GM19238 (cell line): ENCODE measurements around the gene VPS54.
A peak's percentile ranks its signal among the peaks of the same experiment; 100 is the strongest.

Experiments
- DNase-seq: peaks from one replicate; pipeline ENCODE4 v3.0.0; 2011; ENCODE audit warnings: low spot score; ENCODE audit not compliant: insufficient read length

The VPS54 gene

GRCh38 chr2:63926815-63927214, 92.4 kb downstream of the VPS54 start:
- no peak for DNase-seq

GRCh38 chr2:63914311-63914710, 104.9 kb downstream of the VPS54 start:
- DNase-seq, result no peak

GRCh38 chr2:63903003-63903402, 116.2 kb downstream of the VPS54 start:
- DNase-seq, result peak; percentile 3

DNA sequence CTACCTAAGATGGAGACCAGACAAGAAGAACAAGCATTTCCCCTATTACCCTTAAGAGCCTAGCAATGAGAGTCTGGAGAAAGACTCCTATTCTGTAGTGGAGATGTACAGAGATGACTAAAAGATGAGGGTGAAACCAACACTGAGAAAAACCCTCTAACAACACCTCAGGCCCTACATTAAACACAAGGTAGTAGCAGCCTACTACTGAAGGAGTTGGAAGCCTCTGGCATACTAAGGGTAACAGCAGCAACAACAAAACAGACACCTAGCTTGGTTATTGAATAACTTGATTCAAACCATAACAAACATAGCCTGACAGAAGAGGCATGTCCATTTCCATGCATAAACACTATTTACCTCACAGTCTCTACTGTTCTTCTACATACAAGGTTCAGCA, 117.1 kb downstream of the VPS54 start:
- DNase-seq, result no peak

DNA sequence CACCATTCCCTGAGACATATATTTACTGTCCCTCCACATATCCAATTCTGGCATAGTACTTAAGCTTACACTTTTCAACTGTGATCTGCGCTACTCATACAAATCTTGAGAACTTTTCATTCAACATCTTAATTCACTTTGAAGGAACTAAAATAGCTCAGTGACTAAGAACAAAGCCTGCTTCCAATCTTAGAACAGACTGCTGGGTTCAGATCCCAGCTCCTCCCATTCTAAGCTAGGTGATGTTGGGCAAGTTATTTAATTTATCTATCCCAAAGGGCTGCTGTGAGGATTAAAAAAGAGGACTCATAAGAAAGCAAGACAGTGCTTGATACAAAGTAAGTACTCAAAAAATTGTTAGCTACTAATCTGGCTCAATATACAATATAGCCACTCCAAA, 119.6 kb downstream of the VPS54 start:
- no peak for DNase-seq

- DNase-seq, result no peak
Observed at GRCh38 chr2:63898839-63899238, 120.4 kb downstream of the VPS54 start.

DNA sequence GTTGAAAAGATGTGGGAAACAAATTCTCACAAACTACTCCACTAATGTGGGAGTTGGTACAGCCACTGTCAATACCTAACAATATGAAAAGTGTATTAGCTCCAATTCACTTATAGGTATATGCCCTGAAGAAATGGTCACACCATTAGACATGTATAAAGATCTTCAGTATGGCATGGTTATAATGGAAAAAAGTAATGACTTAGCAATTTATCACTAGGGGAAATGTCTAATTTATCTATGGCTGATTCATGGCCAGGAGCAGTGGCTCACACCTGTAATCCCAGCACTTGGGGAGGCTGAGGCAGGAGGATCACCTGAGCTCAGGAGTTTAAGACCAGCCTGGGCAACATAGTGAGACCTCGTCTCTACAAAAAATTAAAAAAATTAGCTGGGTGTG, 125.1 kb downstream of the VPS54 start:
- DNase-seq, result no peak

DNA sequence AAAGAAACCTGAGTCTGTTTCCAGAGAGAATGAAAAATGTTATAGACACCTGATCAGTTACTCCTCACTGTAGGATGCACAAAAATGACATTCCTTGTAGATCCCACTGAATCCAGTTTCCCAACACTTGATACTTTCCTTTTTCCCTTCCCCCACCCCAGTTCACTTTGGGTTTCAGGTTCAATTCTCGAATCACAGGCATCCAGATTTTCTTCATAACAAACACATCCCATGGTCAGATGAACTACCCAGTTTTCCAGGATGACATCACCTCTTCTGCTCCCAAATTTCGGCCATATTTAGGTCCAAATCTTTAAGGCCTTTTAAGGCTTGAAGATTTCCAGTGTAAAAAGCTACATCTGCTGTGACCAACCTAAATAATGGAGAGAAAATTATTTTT, 126.1 kb downstream of the VPS54 start:
- DNase-seq, result no peak

- no peak for DNase-seq
Observed at GRCh38 chr2:63891488-63892030, 127.7 kb downstream of the VPS54 start.

DNA sequence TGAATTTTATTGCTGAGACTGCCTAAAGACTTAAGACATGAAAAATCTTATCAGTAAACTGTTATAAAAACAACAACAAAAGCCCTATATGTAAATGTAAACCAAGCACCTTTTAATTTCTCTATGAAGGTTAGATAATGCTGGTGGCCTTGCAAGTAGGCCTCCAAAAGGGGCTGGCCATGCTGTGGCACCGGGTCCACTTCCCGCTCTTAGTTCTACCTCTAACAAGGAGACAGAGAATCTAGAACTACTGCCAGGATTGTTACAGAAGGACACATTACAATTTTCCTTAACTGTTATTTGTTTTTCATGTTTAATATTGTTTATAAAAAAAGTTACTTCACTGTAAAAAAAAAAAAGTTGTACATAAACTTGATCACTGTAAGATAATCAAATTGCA, 128.6 kb downstream of the VPS54 start:
- DNase-seq, result no peak

DNA sequence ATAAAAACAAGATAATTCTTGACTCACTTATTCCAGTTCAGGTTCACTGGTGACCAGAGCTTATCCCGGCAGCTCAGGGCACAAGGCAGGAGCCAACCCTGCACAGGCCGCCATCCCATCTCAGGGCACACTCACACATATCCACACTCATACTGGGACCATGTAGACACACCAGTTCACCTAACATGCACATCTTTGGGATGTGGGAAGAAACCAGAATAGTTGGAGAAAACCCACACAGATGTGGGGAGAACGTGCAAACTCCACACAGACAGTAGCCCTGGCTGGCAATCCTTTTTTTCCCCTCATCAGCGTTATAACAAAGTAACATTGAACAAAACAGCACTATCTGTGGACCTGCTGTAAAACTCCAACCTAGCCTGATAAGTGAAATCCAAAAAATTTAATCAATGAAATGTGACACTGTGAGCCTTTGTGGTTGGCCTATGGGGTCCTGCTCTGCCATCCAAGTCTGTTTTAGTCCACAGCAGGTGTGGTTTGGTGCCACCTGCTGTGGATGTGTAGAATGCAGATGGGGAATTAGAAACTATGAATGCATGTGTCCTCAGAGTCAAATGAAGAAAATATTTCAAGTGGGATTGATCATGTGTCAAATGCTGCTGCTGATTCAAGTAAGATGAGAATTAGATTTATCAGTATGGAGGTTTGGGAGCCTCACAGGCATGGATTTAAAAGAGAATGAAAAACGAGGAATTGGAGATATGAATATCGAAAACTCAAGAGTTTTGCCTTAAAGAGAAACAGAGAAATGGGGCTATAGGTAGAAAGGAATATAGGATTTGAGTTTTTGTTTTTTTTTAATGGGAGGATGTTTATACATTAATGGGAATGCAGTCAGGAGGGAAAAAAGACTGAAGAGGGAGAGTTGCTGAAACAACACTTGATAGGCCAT, 130.5 kb downstream of the VPS54 start:
- peak; percentile 16 for DNase-seq

- no peak for DNase-seq
Observed at GRCh38 chr2:63888053-63888452, 131.2 kb downstream of the VPS54 start.

GRCh38 chr2:63886445-63886844, 132.8 kb downstream of the VPS54 start:
- DNase-seq, result no peak

- no peak for DNase-seq
Observed at GRCh38 chr2:63882395-63883105, 136.7 kb downstream of the VPS54 start.

- no peak for DNase-seq
Observed at GRCh38 chr2:63881205-63881604, 138.0 kb downstream of the VPS54 start.

DNA sequence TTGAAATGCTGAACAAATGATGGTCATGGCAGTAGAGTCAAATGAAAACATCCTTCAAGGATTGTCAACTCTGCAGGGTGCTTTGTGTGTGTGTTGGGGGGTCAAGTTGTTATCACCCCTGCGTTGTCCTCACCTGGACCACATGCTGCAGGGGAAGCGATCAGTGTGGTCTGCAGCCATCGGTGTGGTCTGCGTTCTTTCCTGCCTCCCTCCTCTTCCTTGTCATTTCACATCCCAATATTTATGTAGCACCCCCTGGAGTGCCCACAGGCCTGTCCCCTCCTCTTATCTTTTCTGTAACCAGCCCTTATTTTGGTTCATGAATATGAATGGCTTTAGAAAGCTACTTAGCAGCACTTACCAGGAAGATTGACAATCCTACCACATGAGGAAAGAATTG, 138.6 kb downstream of the VPS54 start:
- no peak for DNase-seq

DNA sequence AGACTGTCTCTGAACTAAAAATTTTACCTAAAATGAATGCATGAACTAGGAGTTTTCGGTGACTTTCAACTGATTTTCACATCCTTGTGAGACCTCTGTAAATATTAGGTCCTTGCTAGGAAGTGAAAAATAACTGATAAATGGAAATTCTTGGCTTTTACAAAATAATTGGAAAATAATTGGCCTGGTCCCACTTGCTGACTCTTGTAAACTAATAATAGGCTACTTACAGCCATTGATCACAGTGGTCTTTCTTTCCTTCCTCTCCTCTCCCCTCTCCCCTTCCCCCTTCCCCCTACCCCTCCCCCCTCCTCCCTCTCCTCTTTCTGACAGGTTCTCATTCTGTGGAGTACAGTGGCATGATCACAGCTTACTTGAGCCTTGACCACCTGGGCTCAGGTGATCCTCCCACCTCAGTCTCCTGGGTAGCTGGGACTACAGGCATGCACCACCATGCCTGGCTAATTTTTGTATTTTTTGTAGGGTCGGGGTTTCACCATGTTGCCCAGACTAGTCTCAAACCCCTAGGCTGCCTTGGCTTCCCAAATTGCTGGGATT, 139.3 kb downstream of the VPS54 start:
- no peak for DNase-seq

GRCh38 chr2:63878486-63878885, 140.7 kb downstream of the VPS54 start:
- DNase-seq, result no peak

DNA sequence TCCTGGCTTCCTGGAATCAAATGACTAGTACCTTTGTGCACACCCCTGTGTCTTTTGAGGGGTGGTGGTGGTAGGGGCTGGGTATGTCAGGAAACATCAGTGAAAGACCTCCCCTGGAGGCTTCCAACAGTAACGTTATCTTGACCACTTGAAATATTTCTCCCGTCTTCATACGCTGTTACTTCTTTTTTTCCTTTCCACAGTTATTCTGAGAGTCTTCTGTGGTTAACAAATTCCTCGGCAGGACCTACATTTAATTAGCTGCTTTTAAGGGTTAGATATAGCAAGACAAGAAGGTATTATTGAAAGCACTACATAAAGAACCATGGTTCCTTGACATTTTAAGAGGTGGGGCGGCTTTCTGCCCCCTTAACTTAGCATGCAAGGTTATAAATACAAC, 142.9 kb downstream of the VPS54 start:
- no peak for DNase-seq

GRCh38 chr2:63875559-63876245, 143.5 kb downstream of the VPS54 start:
- DNase-seq, result no peak

GRCh38 chr2:63875131-63875527, 144.1 kb downstream of the VPS54 start:
- no peak for DNase-seq
